DOHH2 (cell line): ENCODE data around the gene MAP7D2.

Source experiments
- H3F3A ChIP-seq: fragments of 200-600 bp; sonication (generic), shearing (Covaris generic); 2 replicates; pipeline ENCODE4 v1.6.0; 2016; ENCODE audit warnings: antibody characterized with exemption, mild to moderate bottlenecking; ENCODE audit not compliant: control insufficient read depth, insufficient read depth
- H3K27ac ChIP-seq: fragments of 200-600 bp; sonication (generic); 2 replicates; pipeline ENCODE4 v1.5.1; 2014; ENCODE audit warnings: low read depth, mild to moderate bottlenecking, low read length, moderate library complexity
- H3K27me3 ChIP-seq: fragments of 200-600 bp; sonication (generic); 2 replicates; pipeline ENCODE4 v1.6.1; 2014; ENCODE audit warnings: mild to moderate bottlenecking, low read length, mixed read lengths; ENCODE audit not compliant: control insufficient read depth
- H3K36me3 ChIP-seq: fragments of 200-600 bp; sonication (generic); 2 replicates; pipeline ENCODE4 v1.6.1; 2014; ENCODE audit warnings: mild to moderate bottlenecking, low read length, moderate library complexity, mixed read lengths; ENCODE audit not compliant: control insufficient read depth
- H3K4me1 ChIP-seq: fragments of 200-600 bp; sonication (generic); 2 replicates; pipeline ENCODE4 v1.6.1; 2014; ENCODE audit warnings: mild to moderate bottlenecking, low read length, mixed read lengths; ENCODE audit not compliant: control insufficient read depth
- H3K4me2 ChIP-seq: fragments of 200-600 bp; sonication (generic); 2 replicates; pipeline ENCODE4 v1.6.0; 2014; ENCODE audit warnings: mild to moderate bottlenecking, low read length, moderate library complexity
- H3K4me3 ChIP-seq: fragments of 200-600 bp; sonication (generic); 2 replicates; pipeline ENCODE4 v1.5.1; 2014; ENCODE audit warnings: mild to moderate bottlenecking, low read length, mixed read lengths
- H3K79me2 ChIP-seq: fragments of 200-600 bp; sonication (generic); 2 replicates; pipeline ENCODE4 v1.6.1; 2014; ENCODE audit warnings: mild to moderate bottlenecking, low read length, mixed read lengths; ENCODE audit not compliant: control insufficient read depth
- H3K9me2 ChIP-seq: fragments of 200-600 bp; sonication (generic); replicated peaks from 2 replicates; pipeline ENCODE4 v1.6.1; 2014; ENCODE audit warnings: mild to moderate bottlenecking, low read length, mixed read lengths; ENCODE audit not compliant: control insufficient read depth
- H3K9me3 ChIP-seq: fragments of 200-600 bp; sonication (generic); 2 replicates; pipeline ENCODE4 v1.6.1; 2014; ENCODE audit warnings: antibody characterized with exemption, low read length, mixed read lengths; ENCODE audit not compliant: control insufficient read depth, insufficient read depth
- H4K20me1 ChIP-seq: fragments of 200-600 bp; sonication (generic); 2 replicates; pipeline ENCODE4 v1.6.0; 2014; ENCODE audit warnings: low read depth, mild to moderate bottlenecking, antibody characterized with exemption, low read length, moderate library complexity; ENCODE audit not compliant: control insufficient read depth, insufficient read depth
- CTCF ChIP-seq: fragments of 200-600 bp; sonication (generic); IDR thresholded peaks from one replicate; pipeline ENCODE4 v1.5.1; 2014; ENCODE audit warnings: antibody characterized with exemption, mild to moderate bottlenecking, low read depth, low read length; ENCODE audit not compliant: poor library complexity, severe bottlenecking
- EZH2phosphoT487 ChIP-seq: fragments of 200-600 bp; sonication (generic); IDR thresholded peaks from 2 replicates; pipeline ENCODE4 v1.6.1; 2017; ENCODE audit warnings: borderline replicate concordance, mild to moderate bottlenecking, antibody characterized with exemption, low read length, moderate library complexity, mixed read lengths

MAP7D2 gene

GRCh38 chrX:20140420-20140819 lies 23.7 kb upstream of the MAP7D2 start:
- Histone ChIP-seq H3K79me2 (peaks cover 57% of the 10 kb centered on the region), H3F3A (no peaks in the 10 kb centered on the region), H4K20me1 (peaks cover 16% of the 10 kb centered on the region; the same call in 1 of the 2 replicates), H3K27ac (no peak overlapping the region), H3K4me3 (peak overlapping the region; percentile 82), H3K9me3 (no peaks in the 10 kb centered on the region), H3K27me3 (no peaks in the 10 kb centered on the region), H3K36me3 (peaks cover 54% of the 10 kb centered on the region), H3K4me1 (peaks cover 20% of the 10 kb centered on the region), H3K4me2 (peak overlapping the region; percentile 74), H3K9me2 (no peaks in the 10 kb centered on the region)
- no peak for TF ChIP-seq CTCF
- TF ChIP-seq EZH2phosphoT487: no peak

GRCh38 chrX:20139966-20140365 lies 23.3 kb upstream of the MAP7D2 start:
- peaks cover 60% of the 10 kb centered on the region for H3K79me2 ChIP-seq
- no peaks in the 10 kb centered on the region for H3F3A ChIP-seq
- H3K9me2 ChIP-seq: no peaks in the 10 kb centered on the region
- peak overlapping the region; percentile 74 for H3K4me2 ChIP-seq
- H3K9me3 ChIP-seq: no peaks in the 10 kb centered on the region
- peaks cover 20% of the 10 kb centered on the region for H3K4me1 ChIP-seq
- H3K36me3 ChIP-seq: peaks cover 58% of the 10 kb centered on the region
- H3K27ac ChIP-seq: no peak overlapping the region
- H3K27me3 ChIP-seq: no peaks in the 10 kb centered on the region
- TF ChIP-seq EZH2phosphoT487 (no peak), CTCF (no peak)
- peaks cover 16% of the 10 kb centered on the region; the same call in 1 of the 2 replicates for H4K20me1 ChIP-seq
- peak overlapping the region; percentile 82 for H3K4me3 ChIP-seq

- H3K4me2 ChIP-seq: no peak overlapping the region
- H3K79me2 ChIP-seq: peaks cover 54% of the 10 kb centered on the region
- peaks cover 85% of the 10 kb centered on the region for H3K36me3 ChIP-seq
- no peak overlapping the region for H3K27ac ChIP-seq
- peaks cover 14% of the 10 kb centered on the region for H3K4me1 ChIP-seq
- TF ChIP-seq CTCF: no peak
- no peak for TF ChIP-seq EZH2phosphoT487
- no peaks in the 10 kb centered on the region for H3K9me3 ChIP-seq
- H3K9me2 ChIP-seq: no peaks in the 10 kb centered on the region
- no peak overlapping the region for H3K4me3 ChIP-seq
- H3F3A ChIP-seq: peaks cover 1% of the 10 kb centered on the region
- H3K27me3 ChIP-seq: no peaks in the 10 kb centered on the region
- H4K20me1 ChIP-seq: peaks cover 16% of the 10 kb centered on the region; the same call in 1 of the 2 replicates
Measured at GRCh38 chrX:20135944-20136343, 19.2 kb upstream of the MAP7D2 start.
